PC-9 (cell line): ENCODE measurements around the gene FURIN. TPM values are rescaled to one million over a fixed set of nuclear protein-coding genes. Genes with fewer than 3 reads are reported as not detected.

Experiments used
- BruUV-seq: library from RNA; stranded (reverse); fragments of 400-500 nt; replicated peaks from 2 replicates; lab custom pipeline; 2021; lab: Mats Ljungman, UMichigan
- CTCF ChIA-PET: fragments of 300-600 bp; sonication (Branson Sonifier 250); formaldehyde crosslinking; loops from one replicate; lab custom pipeline; 2022; ENCODE audit warnings: antibody characterized with exemption; lab: Charles Lee
- POLR2A ChIA-PET: fragments of 300-600 bp; sonication (Branson Sonifier 250); formaldehyde crosslinking; loops from one replicate; lab custom pipeline; 2022; ENCODE audit warnings: antibody characterized with exemption; ENCODE audit not compliant: unreplicated experiment; lab: Charles Lee
- DNase-seq, 2 experiments: peaks; one replicate each; pipeline versions ENCODE4 v3.0.0 to v3.0.0-alpha.2; 2015 to 2022; ENCODE audit warnings: mixed read lengths in 1 of 2
- H2AFZ ChIP-seq: fragments of 200-600 bp; sonication (generic); 2 replicates; pipeline ENCODE4 v1.8.1; 2017; ENCODE audit warnings: antibody characterized with exemption
- H3F3A ChIP-seq: fragments of 200-600 bp; sonication (generic); 2 replicates; pipeline ENCODE4 v1.8.1; 2017; ENCODE audit warnings: antibody characterized with exemption, mild to moderate bottlenecking, low read depth; ENCODE audit not compliant: insufficient read depth
- H3K27ac ChIP-seq: fragments of 200-600 bp; sonication (generic); 2 replicates; pipeline ENCODE4 v1.6.1; 2016; ENCODE audit warnings: mixed run types
- H3K27me3 ChIP-seq: fragments of 200-600 bp; sonication (generic); 2 replicates; pipeline ENCODE4 v1.6.1; 2016; ENCODE audit warnings: low read depth, mixed run types; ENCODE audit not compliant: insufficient read depth
- H3K36me3 ChIP-seq: fragments of 200-600 bp; sonication (generic); 2 replicates; pipeline ENCODE4 v1.6.1; 2016; ENCODE audit warnings: low read depth, mixed run types
- H3K4me1 ChIP-seq: fragments of 200-600 bp; sonication (generic); replicated peaks from 2 replicates; pipeline ENCODE4 v1.6.1; 2016; ENCODE audit warnings: mixed run types; ENCODE audit not compliant: insufficient read depth
- H3K4me2 ChIP-seq: fragments of 200-600 bp; sonication (generic); 2 replicates; pipeline ENCODE4 v1.6.1; 2017; ENCODE audit warnings: mixed run types
- H3K4me3 ChIP-seq: fragments of 200-600 bp; sonication (generic); 2 replicates; pipeline ENCODE4 v1.6.1; 2016; ENCODE audit warnings: mixed run types
- H3K79me2 ChIP-seq: fragments of 200-600 bp; sonication (generic); 2 replicates; pipeline ENCODE4 v1.6.1; 2017; ENCODE audit warnings: low read depth, mixed run types
- H3K9me2 ChIP-seq: fragments of 200-600 bp; sonication (generic); 2 replicates; pipeline ENCODE4 v1.8.1; 2017; ENCODE audit warnings: mild to moderate bottlenecking; ENCODE audit not compliant: insufficient read depth
- H3K9me3 ChIP-seq: fragments of 200-600 bp; sonication (generic); 2 replicates; pipeline ENCODE4 v1.8.1; 2016; ENCODE audit warnings: low read depth; ENCODE audit not compliant: insufficient read depth
- H4K20me1 ChIP-seq: fragments of 200-600 bp; sonication (generic); 2 replicates; pipeline ENCODE4 v1.8.1; 2017; ENCODE audit not compliant: insufficient read depth
- EZH2 ChIP-seq: fragments of 200-600 bp; sonication (generic); IDR thresholded peaks from 2 replicates; pipeline ENCODE4 v1.8.0; 2017; ENCODE audit warnings: antibody characterized with exemption, low read depth
- intact Hi-C: fragments of 100-400 bp; cut with micrococcal nuclease; formaldehyde crosslinking; loops from one replicate; pipeline ENCODE4 v1.10.0; 2022; ENCODE audit not compliant: unreplicated experiment
- total RNA-seq: library from RNA; stranded (reverse); gene quantifications from 2 replicates; pipeline ENCODE4 v1.2.3, GENCODE V29; 2021
- TF ChIP-seq, protein P1 (sequence below): fragments of 200-600 bp; sonication (generic); conservative IDR thresholded peaks from 2 replicates; pipeline ENCODE4 v1.6.1; 2017; ENCODE audit warnings: mixed run types, antibody characterized with exemption, mild to moderate bottlenecking, moderate library complexity

Gene FURIN
- total RNA-seq, 1 experiment from 2014 or later, result 50.4 TPM

DNA sequence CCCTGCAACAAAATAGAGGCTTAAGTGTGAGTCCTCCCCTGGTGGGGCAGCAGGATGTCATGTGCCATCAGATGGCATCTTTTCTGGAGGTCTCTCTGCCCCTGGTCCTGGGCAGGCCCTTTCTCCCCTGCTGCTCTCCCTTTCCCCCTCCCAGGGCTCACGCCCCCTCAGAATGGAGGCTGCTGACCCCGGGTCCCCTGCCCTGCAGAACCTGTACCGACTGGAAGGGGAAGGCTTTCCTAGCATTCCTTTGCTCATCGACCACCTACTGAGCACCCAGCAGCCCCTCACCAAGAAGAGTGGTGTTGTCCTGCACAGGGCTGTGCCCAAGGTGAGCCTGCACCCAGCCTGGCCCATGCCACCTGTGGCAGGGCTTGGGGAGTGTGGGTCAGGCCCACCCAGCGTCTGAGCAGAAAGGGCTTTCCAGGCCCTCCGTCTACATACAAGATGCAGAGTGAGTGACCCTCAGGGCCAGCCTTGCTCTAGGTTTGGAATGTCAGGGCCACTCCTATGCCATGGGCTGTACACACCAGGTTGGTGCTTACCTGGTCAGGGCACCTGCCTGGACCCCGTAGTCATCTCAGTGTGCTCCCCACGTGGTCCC lies 23.1 kb downstream of the FURIN start:
- Histone ChIP-seq H4K20me1 (no peaks in the 10 kb centered on the region), H3K9me2 (no peaks in the 10 kb centered on the region), H3K27me3 (no peaks in the 10 kb centered on the region), H3K4me2 (no peak overlapping the region), H2AFZ (no peak overlapping the region), H3K4me1 (no peaks in the 10 kb centered on the region), H3K9me3 (no peaks in the 10 kb centered on the region), H3K36me3 (no peaks in the 10 kb centered on the region), H3K4me3 (no peak overlapping the region), H3K79me2 (no peaks in the 10 kb centered on the region), H3K27ac (no peak overlapping the region), H3F3A (no peaks in the 10 kb centered on the region)
- POLR2A ChIA-PET, result no interaction called here
- DNase-seq, result no peak
- CTCF ChIA-PET, result no interaction called here
- intact Hi-C loops, result no loop called here
- TF ChIP-seq EZH2, result no peak
- TF ChIP-seq, protein P1, sequence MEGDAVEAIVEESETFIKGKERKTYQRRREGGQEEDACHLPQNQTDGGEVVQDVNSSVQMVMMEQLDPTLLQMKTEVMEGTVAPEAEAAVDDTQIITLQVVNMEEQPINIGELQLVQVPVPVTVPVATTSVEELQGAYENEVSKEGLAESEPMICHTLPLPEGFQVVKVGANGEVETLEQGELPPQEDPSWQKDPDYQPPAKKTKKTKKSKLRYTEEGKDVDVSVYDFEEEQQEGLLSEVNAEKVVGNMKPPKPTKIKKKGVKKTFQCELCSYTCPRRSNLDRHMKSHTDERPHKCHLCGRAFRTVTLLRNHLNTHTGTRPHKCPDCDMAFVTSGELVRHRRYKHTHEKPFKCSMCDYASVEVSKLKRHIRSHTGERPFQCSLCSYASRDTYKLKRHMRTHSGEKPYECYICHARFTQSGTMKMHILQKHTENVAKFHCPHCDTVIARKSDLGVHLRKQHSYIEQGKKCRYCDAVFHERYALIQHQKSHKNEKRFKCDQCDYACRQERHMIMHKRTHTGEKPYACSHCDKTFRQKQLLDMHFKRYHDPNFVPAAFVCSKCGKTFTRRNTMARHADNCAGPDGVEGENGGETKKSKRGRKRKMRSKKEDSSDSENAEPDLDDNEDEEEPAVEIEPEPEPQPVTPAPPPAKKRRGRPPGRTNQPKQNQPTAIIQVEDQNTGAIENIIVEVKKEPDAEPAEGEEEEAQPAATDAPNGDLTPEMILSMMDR, result no peak
- BruUV-seq, result no TSS peak

DNA sequence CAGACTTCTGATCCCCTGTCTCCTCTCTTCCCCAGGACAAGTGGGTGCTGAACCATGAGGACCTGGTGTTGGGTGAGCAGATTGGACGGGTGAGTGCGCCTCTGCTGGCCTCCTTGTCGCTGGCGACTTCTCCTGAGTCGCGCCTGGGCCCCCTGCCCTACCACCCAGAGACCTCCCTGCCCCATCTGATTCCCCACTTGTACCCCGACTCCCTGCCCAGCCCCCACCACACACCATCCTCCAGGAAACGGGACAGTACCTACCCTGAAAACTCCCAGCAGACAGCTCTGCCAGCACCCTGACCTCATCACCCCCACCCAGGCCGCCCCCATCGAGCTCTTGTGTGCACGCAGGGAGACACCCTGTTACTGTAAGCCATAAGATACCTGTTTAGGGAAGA lies 23.6 kb downstream of the FURIN start:
- DNase-seq, result no peak
- no peaks in the 10 kb centered on the region for H4K20me1 ChIP-seq
- no peaks in the 10 kb centered on the region for H3K27me3 ChIP-seq
- H3K4me1 ChIP-seq, result no peaks in the 10 kb centered on the region
- no peak overlapping the region for H2AFZ ChIP-seq
- H3K36me3 ChIP-seq, result no peaks in the 10 kb centered on the region
- intact Hi-C loops, result no loop called here
- no TSS peak for BruUV-seq
- no peaks in the 10 kb centered on the region for H3F3A ChIP-seq
- no peaks in the 10 kb centered on the region for H3K9me3 ChIP-seq
- H3K4me3 ChIP-seq, result no peak overlapping the region
- TF ChIP-seq, protein P1, result no peak
- TF ChIP-seq EZH2, result no peak
- ChIA-PET CTCF (no interaction called here), POLR2A (no interaction called here)
- H3K4me2 ChIP-seq, result no peak overlapping the region
- no peak overlapping the region for H3K27ac ChIP-seq
- no peaks in the 10 kb centered on the region for H3K79me2 ChIP-seq
- no peaks in the 10 kb centered on the region for H3K9me2 ChIP-seq

DNA sequence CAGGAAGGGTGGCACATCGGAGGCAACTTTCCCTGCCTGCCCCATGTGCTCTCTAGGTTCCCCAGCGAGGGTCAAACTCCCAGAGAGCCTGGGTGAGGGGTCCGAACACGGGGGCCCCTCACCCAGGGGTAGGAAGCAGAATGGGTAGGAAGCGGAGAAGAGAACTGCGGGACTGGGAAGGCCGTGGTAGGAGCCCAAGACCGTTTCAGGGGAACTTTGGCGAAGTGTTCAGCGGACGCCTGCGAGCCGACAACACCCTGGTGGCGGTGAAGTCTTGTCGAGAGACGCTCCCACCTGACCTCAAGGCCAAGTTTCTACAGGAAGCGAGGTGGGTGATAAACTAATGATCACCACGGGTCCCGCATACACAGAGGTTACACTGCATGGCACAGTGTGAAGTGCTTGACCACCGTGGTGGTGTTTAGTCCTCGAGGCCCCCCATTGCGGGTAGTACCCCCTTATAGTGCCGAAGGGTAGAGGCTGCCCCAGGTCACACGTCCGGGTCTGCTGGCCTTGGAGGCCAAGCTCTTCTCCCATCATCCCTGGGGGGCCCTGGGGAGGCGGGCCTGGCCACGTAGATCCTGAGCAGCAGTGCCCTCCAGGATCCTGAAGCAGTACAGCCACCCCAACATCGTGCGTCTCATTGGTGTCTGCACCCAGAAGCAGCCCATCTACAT lies 24.2 kb downstream of the FURIN start:
- Histone ChIP-seq H3F3A (no peaks in the 10 kb centered on the region), H3K27ac (no peak overlapping the region), H3K4me2 (no peak overlapping the region), H3K9me3 (no peaks in the 10 kb centered on the region), H3K4me3 (no peak overlapping the region), H3K36me3 (no peaks in the 10 kb centered on the region), H2AFZ (no peak overlapping the region), H3K9me2 (no peaks in the 10 kb centered on the region), H3K4me1 (no peaks in the 10 kb centered on the region), H3K79me2 (no peaks in the 10 kb centered on the region), H3K27me3 (no peaks in the 10 kb centered on the region), H4K20me1 (no peaks in the 10 kb centered on the region)
- ChIA-PET POLR2A (no interaction called here), CTCF (no interaction called here)
- no TSS peak for BruUV-seq
- no peak for DNase-seq
- intact Hi-C loops, result no loop called here
- no peak for TF ChIP-seq EZH2
- TF ChIP-seq, protein P1, result no peak
